ENCODE measurements around the gene SPEG.

DNA sequence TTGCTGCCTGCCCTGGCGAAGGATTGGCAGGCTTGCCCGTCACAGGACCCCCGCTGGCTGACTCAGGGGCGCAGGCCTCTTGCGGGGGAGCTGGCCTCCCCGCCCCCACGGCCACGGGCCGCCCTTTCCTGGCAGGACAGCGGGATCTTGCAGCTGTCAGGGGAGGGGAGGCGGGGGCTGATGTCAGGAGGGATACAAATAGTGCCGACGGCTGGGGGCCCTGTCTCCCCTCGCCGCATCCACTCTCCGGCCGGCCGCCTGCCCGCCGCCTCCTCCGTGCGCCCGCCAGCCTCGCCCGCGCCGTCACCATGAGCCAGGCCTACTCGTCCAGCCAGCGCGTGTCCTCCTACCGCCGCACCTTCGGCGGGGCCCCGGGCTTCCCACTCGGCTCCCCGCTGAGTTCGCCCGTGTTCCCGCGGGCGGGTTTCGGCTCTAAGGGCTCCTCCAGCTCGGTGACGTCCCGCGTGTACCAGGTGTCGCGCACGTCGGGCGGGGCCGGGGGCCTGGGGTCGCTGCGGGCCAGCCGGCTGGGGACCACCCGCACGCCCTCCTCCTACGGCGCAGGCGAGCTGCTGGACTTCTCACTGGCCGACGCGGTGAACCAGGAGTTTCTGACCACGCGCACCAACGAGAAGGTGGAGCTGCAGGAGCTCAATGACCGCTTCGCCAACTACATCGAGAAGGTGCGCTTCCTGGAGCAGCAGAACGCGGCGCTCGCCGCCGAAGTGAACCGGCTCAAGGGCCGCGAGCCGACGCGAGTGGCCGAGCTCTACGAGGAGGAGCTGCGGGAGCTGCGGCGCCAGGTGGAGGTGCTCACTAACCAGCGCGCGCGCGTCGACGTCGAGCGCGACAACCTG is 16.3 kb upstream of the SPEG start, which contains the start of gene DES:
- TF ChIP-seq, protein P1, sequence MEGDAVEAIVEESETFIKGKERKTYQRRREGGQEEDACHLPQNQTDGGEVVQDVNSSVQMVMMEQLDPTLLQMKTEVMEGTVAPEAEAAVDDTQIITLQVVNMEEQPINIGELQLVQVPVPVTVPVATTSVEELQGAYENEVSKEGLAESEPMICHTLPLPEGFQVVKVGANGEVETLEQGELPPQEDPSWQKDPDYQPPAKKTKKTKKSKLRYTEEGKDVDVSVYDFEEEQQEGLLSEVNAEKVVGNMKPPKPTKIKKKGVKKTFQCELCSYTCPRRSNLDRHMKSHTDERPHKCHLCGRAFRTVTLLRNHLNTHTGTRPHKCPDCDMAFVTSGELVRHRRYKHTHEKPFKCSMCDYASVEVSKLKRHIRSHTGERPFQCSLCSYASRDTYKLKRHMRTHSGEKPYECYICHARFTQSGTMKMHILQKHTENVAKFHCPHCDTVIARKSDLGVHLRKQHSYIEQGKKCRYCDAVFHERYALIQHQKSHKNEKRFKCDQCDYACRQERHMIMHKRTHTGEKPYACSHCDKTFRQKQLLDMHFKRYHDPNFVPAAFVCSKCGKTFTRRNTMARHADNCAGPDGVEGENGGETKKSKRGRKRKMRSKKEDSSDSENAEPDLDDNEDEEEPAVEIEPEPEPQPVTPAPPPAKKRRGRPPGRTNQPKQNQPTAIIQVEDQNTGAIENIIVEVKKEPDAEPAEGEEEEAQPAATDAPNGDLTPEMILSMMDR (conservative IDR thresholded peaks at IDR 0.05): no peak
- no peak for TF ChIP-seq ZFX (IDR thresholded peaks at IDR 0.05)

All from C4-2B (cell line).